Measurements from ENCODE around the gene CRLF2.
"Not testable (repeated sequence)": the region's sequence is repeated elsewhere in the genome, so short reads cannot be mapped to it uniquely, and the experiment has no call there.

Gene CRLF2

GRCh38 chrX:1162119-1162916 lies 50.1 kb downstream of the CRLF2 start:
- TF ChIP-seq CTCF (IDR thresholded peaks at IDR 0.05; ENCODE audit: extremely low read depth, missing control alignments): no peak
- DNase-seq (ENCODE audit: low spot score): no peak

- no peak for TF ChIP-seq CTCF (IDR thresholded peaks at IDR 0.05; ENCODE audit: extremely low read depth, missing control alignments)
- no peak for DNase-seq (ENCODE audit: low spot score)
Measured at GRCh38 chrX:1159548-1159947, 52.9 kb downstream of the CRLF2 start.

GRCh38 chrX:1156681-1157455 lies 55.6 kb downstream of the CRLF2 start:
- DNase-seq (ENCODE audit: low spot score): not testable (repeated sequence)

GRCh38 chrX:1153940-1154339 lies 58.5 kb downstream of the CRLF2 start:
- no peak for DNase-seq (ENCODE audit: low spot score)
- no peak for TF ChIP-seq CTCF (IDR thresholded peaks at IDR 0.05; ENCODE audit: extremely low read depth, missing control alignments)

- no peak for TF ChIP-seq CTCF (IDR thresholded peaks at IDR 0.05; ENCODE audit: extremely low read depth, missing control alignments)
- DNase-seq (ENCODE audit: low spot score): no peak
Measured at GRCh38 chrX:1152090-1152489, 60.4 kb downstream of the CRLF2 start.

- DNase-seq (ENCODE audit: low spot score): no peak
- TF ChIP-seq CTCF (IDR thresholded peaks at IDR 0.05; ENCODE audit: extremely low read depth, missing control alignments): no peak
Measured at GRCh38 chrX:1151378-1152077, 60.9 kb downstream of the CRLF2 start.

- no peak for TF ChIP-seq CTCF (IDR thresholded peaks at IDR 0.05; ENCODE audit: extremely low read depth, missing control alignments)
- no peak for DNase-seq (ENCODE audit: low spot score)
Measured at GRCh38 chrX:1150569-1151347, 61.7 kb downstream of the CRLF2 start.
